HFF-Myc (cell line): ENCODE data around the gene NR2F1-AS1.

Experiments
- DNase-seq: peaks from one replicate; pipeline ENCODE4 v3.0.0-alpha.2; 2011; ENCODE audit warnings: low read depth; ENCODE audit errors: extremely low read depth
- H3K4me3 ChIP-seq: replicated peaks from 2 replicates; pipeline ENCODE4 v1.5.1; 2011; ENCODE audit warnings: low read depth, mild to moderate bottlenecking, control low read depth, low read length
- CTCF ChIP-seq: IDR thresholded peaks from 2 replicates; pipeline ENCODE4 v1.5.1; 2012; ENCODE audit warnings: mild to moderate bottlenecking, low read depth, low read length, control low read depth; ENCODE audit errors: missing control alignments

Gene NR2F1-AS1

GRCh38 chr5:93616538-93617174, 35.6 kb upstream of the NR2F1-AS1 start:
- H3K4me3 ChIP-seq, result no peak overlapping the region
- no peak for TF ChIP-seq CTCF
- DNase-seq, result no peak

- H3K4me3 ChIP-seq, result no peak overlapping the region
- DNase-seq, result no peak
- no peak for TF ChIP-seq CTCF
Observed at GRCh38 chr5:93612855-93613243, 31.8 kb upstream of the NR2F1-AS1 start.

- H3K4me3 ChIP-seq, result no peak overlapping the region
- no peak for TF ChIP-seq CTCF
- DNase-seq, result no peak
Observed at GRCh38 chr5:93611976-93612854, 31.2 kb upstream of the NR2F1-AS1 start.

GRCh38 chr5:93611273-93611975, 30.4 kb upstream of the NR2F1-AS1 start:
- TF ChIP-seq CTCF, result no peak
- no peak for DNase-seq
- H3K4me3 ChIP-seq, result no peak overlapping the region

- no peak for TF ChIP-seq CTCF
- DNase-seq, result no peak
- H3K4me3 ChIP-seq, result no peak overlapping the region
Observed at GRCh38 chr5:93610581-93611272, 29.7 kb upstream of the NR2F1-AS1 start.

GRCh38 chr5:93609762-93610161, 28.7 kb upstream of the NR2F1-AS1 start:
- no peak for TF ChIP-seq CTCF
- no peak for DNase-seq
- H3K4me3 ChIP-seq, result no peak overlapping the region
